Mesothelial cell of epicardium (in vitro differentiated cells): ENCODE data around the gene CFAP77. TPM values are rescaled to one million over a fixed set of nuclear protein-coding genes. Genes with fewer than 3 reads are reported as not detected.

Experiments used
- DNase-seq, 2 experiments: peaks; one replicate each; pipeline ENCODE4 v3.0.0; 2021; ENCODE audit warnings: low spot score in 2 of 2; ENCODE audit not compliant: unreplicated experiment in 2 of 2
- H3K27ac Mint-ChIP-seq: 2 replicates; pipeline ENCODE4 v1.8.0; 2021; ENCODE audit warnings: mixed read lengths
- H3K27me3 Mint-ChIP-seq: 2 replicates; pipeline ENCODE4 v1.8.0; 2021; ENCODE audit warnings: low read depth, mixed read lengths
- H3K36me3 Mint-ChIP-seq: 2 replicates; pipeline ENCODE4 v1.8.0; 2021; ENCODE audit warnings: mixed read lengths
- H3K4me1 Mint-ChIP-seq: 2 replicates; pipeline ENCODE4 v1.8.0; 2021; ENCODE audit warnings: mixed read lengths
- H3K4me3 Mint-ChIP-seq: 2 replicates; pipeline ENCODE4 v1.8.0; 2021; ENCODE audit warnings: mild to moderate bottlenecking, moderate library complexity, mixed read lengths
- H3K9me3 Mint-ChIP-seq: 2 replicates; pipeline ENCODE4 v1.8.0; 2021; ENCODE audit warnings: mixed read lengths
- total RNA-seq: library from RNA; stranded (reverse); gene quantifications from 3 replicates; pipeline ENCODE4 v1.2.1, GENCODE V29; 2021
- TF ChIP-seq, protein P1 (sequence below): fragments of 200-600 bp; sonication (generic); IDR thresholded peaks from one replicate; pipeline ENCODE4 v1.5.0; 2021; ENCODE audit warnings: antibody characterized with exemption; ENCODE audit not compliant: unreplicated experiment

CFAP77 gene
- total RNA-seq, 1 donor from 2014 or later: not detected

DNA sequence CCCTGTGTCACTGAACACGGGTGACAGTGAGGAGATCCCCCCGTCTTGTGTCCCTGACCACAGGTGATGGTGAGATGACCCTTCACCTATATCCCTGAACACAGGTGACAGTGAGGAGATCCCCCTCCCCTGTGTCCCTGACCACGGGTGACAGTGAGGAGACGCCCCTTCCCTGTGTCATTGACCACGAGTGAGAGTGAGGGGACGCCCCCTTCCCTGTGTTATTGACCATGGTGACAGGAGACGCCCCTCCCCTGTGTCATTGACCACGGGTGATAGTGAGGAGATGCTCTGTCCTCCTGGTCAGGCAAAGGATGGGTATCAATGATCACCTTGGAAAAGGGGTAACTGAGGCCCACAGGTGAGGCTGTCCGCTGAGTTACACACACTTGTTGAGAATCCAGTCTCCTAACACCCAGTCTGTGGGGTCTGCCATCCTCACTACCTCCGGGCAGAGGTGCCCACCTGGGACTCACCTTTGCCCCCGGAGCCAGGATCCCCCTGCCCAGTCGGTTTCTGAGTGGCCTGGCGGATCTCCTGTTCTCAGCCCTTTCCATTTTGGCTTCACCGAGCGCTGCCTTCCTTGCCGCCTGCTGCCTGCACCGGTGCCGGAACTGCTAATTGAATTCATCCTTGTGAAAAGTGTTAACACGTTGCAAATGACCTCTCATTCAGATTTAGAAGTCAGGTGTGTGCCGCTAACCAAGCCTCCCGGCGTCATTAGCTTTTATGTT lies 104.2 kb downstream of the CFAP77 start:
- Mint-ChIP-seq H3K27me3 (peaks cover 64% of the 10 kb centered on the region), H3K9me3 (no peaks in the 10 kb centered on the region), H3K27ac (no peak overlapping the region), H3K36me3 (no peaks in the 10 kb centered on the region), H3K4me3 (no peak overlapping the region), H3K4me1 (peaks cover 11% of the 10 kb centered on the region)
- DNase-seq: no peak
- TF ChIP-seq, protein P1, sequence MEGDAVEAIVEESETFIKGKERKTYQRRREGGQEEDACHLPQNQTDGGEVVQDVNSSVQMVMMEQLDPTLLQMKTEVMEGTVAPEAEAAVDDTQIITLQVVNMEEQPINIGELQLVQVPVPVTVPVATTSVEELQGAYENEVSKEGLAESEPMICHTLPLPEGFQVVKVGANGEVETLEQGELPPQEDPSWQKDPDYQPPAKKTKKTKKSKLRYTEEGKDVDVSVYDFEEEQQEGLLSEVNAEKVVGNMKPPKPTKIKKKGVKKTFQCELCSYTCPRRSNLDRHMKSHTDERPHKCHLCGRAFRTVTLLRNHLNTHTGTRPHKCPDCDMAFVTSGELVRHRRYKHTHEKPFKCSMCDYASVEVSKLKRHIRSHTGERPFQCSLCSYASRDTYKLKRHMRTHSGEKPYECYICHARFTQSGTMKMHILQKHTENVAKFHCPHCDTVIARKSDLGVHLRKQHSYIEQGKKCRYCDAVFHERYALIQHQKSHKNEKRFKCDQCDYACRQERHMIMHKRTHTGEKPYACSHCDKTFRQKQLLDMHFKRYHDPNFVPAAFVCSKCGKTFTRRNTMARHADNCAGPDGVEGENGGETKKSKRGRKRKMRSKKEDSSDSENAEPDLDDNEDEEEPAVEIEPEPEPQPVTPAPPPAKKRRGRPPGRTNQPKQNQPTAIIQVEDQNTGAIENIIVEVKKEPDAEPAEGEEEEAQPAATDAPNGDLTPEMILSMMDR: no peak

DNA sequence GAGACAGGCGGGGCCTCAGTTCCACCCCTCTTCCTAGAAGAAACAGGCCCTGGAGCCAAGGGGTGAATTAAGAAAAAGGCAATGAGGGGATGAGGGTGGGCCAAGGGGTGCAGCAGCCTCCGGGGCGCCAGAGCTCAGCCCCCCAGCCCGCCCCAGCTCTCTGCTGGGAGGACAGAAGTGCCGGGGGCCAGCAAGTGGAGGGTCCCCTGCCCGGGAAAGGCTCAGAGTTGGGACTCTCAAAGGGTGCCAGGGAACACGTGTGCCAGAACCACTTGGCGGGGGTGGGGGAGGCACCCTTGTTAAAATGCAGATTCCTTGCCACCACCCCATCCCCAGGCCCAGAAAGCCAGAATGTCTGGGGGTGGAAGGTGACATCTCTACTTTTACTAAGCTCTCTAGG lies 104.8 kb downstream of the CFAP77 start:
- TF ChIP-seq, protein P1: no peak
- DNase-seq: no peak
- Mint-ChIP-seq H3K4me3 (no peak overlapping the region), H3K36me3 (no peaks in the 10 kb centered on the region), H3K9me3 (no peaks in the 10 kb centered on the region), H3K27me3 (peaks cover 64% of the 10 kb centered on the region), H3K27ac (no peak overlapping the region), H3K4me1 (peaks cover 7% of the 10 kb centered on the region)

DNA sequence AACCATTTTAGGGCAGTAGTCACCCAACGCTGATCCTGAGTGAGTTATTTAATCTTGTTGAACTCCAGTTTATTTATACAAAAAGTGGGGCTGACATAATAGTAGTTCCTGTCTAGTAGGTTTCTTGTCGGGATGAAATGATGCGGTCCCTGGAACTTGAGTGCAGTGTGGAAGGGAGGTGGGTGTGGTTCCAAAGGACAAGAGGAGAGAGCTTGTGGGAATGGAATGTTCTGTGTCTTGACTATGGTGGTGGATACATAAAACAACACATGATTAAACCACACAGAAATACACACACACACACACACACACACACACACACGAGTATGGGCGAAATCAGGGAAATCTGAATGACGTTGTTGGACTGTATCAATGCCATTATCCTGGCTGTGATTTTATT lies 106.3 kb downstream of the CFAP77 start:
- TF ChIP-seq, protein P1: no peak
- DNase-seq: no peak
- Mint-ChIP-seq H3K9me3 (no peaks in the 10 kb centered on the region), H3K27me3 (peaks cover 67% of the 10 kb centered on the region), H3K27ac (no peak overlapping the region), H3K4me1 (no peaks in the 10 kb centered on the region), H3K36me3 (no peaks in the 10 kb centered on the region), H3K4me3 (no peak overlapping the region)

DNA sequence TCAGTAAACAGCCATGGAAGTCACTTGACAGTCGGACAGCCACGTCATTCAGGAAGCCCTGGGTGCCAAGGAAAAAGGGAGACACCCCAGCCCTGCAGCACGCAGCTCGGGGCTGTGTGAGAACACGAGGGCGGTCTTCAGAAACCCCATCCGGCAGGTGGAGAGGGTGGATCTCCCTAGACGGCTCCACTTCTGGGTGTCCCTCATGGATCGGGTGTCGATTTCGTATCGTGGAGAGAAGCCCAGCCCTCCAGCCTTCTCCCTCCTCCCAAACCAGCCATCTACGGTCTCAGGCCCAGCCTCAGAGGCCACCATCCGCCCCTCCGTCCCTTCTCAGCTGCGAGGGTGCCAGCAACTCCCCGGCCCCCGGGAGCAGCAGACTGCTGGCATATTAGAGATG lies 106.9 kb downstream of the CFAP77 start:
- no peak overlapping the region for H3K27ac Mint-ChIP-seq
- H3K36me3 Mint-ChIP-seq: no peaks in the 10 kb centered on the region
- no peak overlapping the region for H3K4me3 Mint-ChIP-seq
- TF ChIP-seq, protein P1: no peak
- no peaks in the 10 kb centered on the region for H3K4me1 Mint-ChIP-seq
- peaks cover 64% of the 10 kb centered on the region for H3K27me3 Mint-ChIP-seq
- no peaks in the 10 kb centered on the region for H3K9me3 Mint-ChIP-seq
- no peak for DNase-seq

DNA sequence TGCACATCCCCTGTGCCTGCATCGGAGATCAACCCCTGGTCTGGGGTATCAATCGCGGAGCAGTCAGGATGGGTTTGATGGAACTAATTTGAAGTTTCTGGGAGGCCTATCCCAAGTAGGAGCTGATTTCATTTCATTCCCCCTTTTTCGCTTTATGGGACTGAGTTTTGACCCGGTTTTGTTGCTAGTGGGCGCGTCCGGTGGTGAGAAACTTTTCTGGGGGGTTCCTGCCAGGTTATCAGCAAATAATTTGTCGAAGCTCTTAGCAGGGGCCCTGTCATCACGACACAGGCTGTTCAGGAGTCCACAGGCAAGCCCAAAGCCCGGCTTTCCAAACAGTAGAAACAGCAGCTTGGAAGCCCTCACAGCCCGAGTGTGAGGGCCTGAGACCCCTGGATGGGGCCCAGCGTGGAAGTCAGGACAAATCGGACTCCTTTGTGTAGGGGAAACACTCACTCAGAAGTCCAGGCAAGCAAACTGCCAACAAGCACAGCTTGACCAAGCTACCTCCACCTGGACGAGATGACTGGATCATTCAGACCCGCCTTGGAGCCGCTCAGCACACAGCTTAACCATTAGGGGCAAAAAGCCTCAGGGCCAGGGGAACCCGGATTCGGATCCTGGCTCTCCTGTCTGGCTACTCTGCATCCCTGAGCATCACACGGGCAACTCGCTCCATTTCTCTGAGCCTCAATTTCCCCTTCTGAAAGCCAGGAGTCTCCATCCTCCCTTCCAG lies 108.0 kb downstream of the CFAP77 start:
- no peaks in the 10 kb centered on the region for H3K9me3 Mint-ChIP-seq
- peaks cover 60% of the 10 kb centered on the region for H3K27me3 Mint-ChIP-seq
- TF ChIP-seq, protein P1: no peak

More for the DNA sequence above, 108.0 kb downstream of the CFAP77 start:
- no peak overlapping the region for H3K27ac Mint-ChIP-seq
- DNase-seq: no peak
- no peaks in the 10 kb centered on the region for H3K36me3 Mint-ChIP-seq
- no peak overlapping the region for H3K4me3 Mint-ChIP-seq
- H3K4me1 Mint-ChIP-seq: no peaks in the 10 kb centered on the region
